Esophagus squamous epithelium (tissue), 4 donors: ENCODE data around the gene IQCE.

Experiments used
- CTCF ChIP-seq, 6 experiments: fragments of 450-650 bp in 4 of 6; fragments of 200-600 bp in 2 of 6; sonication (generic) in 2 of 6; IDR thresholded peaks; one replicate each; pipeline ENCODE4 v1.5.1; 2016 to 2019; ENCODE audit warnings: antibody characterized with exemption in 6 of 6, mild to moderate bottlenecking in 4 of 6, moderate library complexity in 4 of 6
- POLR2A ChIP-seq, 4 donors: fragments of 450-650 bp; IDR thresholded peaks; one replicate each; pipeline ENCODE4 v1.6.1; 2017; ENCODE audit warnings: antibody characterized with exemption in 4 of 4, mild to moderate bottlenecking in 4 of 4, moderate library complexity in 3 of 4

GRCh38 chr7:2566890-2567678, 8.3 kb downstream of the IQCE start:
- TF ChIP-seq CTCF (IDR thresholded peaks at IDR 0.05) (no peak), POLR2A (IDR thresholded peaks at IDR 0.05) (no peak)
